NCI-H774 (cell line): ENCODE results near the gene MYADML2.

ENCODE experiments used
- DNase-seq: peaks from one replicate; lab custom pipeline; 2025; lab: John Stamatoyannopoulos, UW

Gene MYADML2

DNA sequence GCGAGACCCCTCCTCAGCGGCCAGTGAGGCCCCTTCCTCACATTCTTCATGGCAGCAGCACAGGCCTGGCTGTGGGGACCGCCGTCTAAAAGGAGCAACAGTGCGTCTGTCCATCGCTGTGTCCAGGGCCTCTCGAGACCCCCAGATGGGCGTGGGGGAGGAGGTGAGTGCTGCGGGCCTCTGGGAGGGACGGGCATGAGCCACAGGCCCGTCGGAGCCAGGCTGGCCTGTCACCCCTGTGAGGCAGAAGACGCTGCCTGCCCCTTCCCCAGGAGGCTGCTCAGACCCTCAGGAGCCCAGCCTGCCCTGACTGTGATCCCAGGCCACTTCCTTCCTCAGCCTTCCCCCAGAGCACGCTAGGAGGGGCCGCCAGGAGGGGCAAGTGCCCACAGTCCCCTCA lies 7.8 kb downstream of the MYADML2 start:
- no peak for DNase-seq

DNA sequence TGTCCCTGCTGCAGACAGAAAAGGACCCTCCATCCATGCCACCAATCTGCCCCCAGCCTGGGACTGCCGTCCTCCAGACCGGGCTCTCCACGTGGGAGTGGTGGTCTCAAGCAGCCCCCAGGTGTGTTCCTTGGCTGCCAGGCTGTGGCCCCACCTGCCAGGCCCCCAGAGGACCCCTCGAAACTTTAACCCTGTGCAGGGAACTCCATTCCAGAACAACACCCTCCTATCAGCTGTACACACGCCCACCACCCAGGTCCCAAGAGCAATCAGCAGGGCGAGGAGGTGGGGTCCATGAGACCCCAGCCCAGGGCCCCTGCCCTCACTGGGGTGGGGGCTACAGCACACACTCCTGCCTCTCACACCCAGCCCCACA lies 11.3 kb downstream of the MYADML2 start:
- no peak for DNase-seq

DNA sequence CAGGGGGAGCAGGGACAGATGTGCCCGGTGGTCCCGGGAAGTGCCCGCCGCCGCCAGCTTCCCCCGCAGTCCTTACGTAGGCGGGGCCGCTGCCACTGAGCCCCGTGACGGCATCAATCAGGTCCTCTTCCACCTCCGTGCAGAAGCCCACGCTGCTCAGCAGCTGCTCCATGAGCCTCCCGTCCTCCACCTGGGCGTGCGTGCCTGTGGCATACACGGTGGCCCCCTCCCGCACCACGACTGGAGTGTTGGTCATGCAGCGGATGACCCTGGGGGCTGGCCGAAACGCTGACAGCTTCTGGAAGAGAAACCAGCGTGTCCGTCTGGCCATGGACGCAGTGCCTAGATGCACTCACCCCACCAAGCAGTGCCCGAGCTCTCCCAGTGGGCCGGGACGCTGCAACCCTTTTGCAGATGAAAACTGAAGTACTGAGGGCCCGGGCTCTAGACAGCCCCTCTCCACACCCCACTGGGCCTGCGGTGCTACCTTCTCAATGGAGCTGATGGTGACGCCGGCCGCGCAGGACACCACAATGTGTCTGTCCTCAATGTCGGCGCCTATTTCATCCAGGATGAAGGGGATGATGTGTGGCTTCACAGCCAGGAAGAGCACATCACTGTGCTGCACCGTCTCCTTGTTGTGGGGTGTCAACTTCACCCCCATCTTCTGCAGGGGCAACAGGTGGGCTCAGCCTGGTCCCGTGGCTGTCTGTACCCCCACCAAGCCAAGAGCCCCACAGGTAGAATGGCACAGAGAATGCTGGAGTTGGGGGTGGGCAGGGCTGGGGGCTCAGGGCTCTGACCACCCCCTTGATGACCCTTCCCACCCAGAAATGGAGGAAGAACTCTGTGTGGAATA lies 12.0 kb downstream of the MYADML2 start:
- DNase-seq, result no peak

DNA sequence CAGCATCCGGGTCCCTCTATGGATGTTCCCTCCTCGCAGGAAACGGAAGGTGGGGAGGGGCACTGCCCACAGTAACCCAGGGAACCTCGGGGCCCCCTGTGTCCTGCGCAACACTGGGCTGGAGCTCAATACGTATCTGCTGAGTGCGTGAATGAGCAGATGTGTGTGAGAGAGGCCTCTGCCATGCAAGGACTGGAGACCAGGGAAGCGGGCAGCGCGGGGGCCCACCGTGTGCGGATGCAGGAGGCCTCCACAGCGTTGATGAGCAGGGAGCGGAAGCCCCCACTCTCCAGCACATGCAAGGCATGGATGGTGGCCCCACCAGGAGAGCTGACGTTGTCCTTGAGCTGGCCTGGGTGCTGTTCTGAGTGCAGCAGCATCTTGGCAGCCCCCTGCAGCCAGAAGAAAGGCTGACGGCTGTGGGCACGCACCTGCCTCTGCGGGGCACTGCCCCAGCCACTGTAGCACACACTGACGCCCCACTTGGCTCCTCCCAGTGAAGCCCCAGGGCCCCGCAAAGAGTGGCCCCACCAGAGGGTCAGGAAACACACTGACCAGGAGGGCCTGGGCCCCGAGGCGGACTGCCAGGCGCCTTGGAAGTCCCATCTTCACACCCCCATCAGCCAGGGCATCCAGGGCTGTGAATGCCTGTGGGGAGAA lies 12.8 kb downstream of the MYADML2 start:
- DNase-seq, result no peak

DNA sequence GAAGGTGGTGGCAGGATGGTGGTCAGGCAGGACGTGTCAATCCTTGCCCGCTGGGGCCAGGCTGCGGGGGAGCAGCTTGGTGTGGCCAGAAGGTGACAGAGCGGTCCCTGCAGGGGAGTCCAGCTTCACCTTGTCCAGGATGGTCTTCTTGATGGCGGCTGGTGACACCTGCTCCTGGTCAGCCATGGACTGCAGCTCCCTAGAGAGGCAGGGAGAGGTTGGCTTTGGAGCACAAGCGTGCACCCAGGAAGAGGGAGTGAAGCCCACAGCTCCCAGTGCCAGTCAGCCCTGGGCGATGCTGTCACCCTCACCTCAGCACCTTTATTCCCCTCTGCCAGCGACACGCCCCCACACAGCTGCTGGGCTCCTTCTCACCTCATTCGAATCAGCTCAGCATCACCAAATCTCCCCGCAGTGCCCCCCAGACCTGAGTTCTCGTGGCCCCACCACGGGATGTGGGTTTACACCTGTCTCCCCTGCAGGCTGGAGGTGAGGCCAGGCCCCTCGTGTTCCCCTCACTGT lies 13.8 kb downstream of the MYADML2 start:
- DNase-seq, result no peak

DNA sequence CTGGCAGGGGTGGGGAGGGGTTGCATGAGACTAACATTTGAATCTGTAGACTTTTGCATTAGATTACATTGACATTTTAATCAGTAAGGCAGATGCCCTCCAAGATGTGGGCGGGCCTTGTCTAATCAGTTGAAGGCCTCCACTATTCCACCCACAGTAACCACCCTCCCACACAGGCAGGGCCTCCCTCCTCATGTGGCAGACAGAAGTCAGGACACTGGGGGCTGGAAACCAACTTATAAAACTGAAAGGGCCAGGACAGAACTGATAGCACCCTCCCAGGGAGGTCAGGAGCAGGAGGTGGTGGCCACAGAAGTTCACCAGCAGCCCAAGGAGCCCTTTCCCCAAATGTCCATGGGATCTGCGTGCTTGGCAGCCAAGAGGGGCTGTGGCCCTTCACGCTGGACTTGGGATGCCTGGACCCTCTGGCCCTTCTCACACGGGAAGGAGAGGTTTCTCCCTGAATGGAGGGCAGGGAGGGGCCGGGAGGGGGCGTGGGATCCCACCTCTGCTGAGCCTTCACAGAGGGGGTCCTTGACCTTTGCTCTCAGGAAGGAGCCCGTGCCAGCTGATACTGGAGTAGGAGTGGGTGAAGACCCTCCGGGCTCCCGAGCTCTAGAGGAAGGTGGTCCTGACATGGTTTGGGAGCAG lies 14.6 kb downstream of the MYADML2 start:
- no peak for DNase-seq

DNA sequence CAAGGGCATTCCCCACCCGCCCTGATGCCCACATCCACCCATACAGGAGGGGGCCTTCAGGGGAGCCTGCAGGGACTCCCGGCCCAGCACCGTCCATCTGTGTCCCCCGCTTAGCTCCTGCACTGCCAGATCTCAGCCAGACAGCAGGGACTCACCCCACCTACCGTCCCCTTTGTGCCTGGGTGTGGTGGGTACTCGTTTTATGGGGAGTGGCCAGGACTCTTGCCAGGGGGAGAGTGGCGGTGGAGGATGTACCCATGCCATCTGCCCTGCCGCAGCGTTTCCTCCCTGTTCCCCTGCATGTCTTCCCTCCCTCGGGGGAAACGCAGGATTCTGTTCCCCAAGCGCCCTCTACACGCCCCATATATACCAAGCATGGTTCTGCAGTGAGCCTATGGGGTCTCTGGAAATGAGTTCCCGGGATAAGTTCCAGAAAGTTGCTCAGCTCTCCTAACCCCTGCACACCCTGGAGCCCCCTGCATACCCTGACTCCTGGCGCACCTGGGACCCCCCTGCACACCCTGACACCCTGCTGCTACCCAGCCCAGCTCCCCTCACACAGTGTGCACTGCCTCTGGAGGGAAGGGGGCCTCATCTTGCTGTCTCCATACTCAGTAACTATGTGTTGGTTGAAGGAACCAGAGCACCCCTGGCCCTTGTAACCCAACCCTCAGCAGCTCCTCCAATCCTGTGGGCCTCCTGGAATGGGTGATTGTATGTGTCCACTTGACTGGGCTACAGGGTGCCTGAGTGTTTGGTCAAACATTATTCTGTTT lies 15.3 kb downstream of the MYADML2 start:
- DNase-seq, result no peak

DNA sequence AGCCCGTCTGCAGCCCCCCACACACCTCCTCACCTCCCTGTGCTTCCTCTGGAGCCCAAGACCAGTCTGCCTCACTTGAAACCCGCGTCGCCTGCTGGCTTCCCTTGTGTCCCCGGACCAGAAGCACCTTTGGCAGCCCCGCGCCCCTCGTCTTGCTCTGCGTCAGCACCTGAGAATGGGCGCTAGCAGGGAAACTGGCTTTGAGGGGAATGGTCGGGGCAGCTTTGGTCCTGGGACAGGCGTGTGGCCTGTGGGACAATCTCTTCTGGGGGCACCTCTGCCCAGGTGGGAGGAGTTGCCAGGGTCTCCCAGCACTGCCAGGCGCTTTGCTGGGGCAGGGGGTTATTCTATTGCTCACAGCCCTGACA lies 15.9 kb downstream of the MYADML2 start:
- DNase-seq, result no peak

DNA sequence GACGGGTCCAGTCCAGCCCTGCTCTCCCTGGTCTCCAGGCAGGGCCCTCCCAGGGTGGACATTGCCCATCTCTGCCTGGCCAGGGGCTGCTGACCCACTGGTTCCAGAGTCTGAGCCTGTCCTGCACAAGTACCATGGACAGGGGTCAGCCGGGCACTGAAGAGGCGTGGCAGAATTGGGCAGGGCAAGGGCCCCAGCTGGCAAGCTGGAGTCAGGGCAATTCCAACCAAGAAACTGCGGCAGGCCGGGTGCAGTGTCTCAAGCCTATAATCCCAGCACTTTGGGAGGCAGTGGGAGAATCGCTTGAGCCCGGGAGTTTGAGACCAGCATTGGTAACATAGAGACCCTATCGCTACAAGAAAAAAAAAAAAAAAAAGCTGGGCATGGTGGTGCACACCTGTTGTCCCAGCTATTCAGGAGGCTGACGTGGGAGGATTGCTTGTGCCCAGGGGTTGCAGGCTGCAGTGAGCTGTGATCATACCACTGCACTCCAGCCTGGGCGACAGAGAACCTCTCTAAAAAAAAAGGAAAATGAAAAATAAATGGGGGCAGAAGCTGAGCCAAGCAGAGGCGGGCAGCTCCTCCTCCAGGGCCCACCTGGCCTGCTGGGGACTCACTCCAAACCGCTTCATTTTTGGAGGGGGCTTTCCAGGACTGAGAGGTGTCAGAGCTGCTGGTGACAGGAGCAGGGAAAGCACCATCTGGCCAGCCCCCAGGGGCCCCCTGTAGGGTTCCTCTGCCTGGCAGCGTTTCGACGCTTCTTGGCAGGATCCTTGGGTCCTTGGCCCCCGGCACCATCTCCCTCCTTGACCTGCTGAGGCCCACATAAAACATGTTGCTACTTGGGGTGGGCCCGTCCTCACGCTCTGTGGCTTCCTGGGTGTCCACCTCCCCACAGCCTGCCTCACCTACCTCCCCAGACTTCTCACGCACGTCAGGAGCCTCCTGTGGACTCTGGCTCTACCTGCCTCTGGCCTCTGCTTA lies 16.6 kb downstream of the MYADML2 start:
- DNase-seq, result no peak

DNA sequence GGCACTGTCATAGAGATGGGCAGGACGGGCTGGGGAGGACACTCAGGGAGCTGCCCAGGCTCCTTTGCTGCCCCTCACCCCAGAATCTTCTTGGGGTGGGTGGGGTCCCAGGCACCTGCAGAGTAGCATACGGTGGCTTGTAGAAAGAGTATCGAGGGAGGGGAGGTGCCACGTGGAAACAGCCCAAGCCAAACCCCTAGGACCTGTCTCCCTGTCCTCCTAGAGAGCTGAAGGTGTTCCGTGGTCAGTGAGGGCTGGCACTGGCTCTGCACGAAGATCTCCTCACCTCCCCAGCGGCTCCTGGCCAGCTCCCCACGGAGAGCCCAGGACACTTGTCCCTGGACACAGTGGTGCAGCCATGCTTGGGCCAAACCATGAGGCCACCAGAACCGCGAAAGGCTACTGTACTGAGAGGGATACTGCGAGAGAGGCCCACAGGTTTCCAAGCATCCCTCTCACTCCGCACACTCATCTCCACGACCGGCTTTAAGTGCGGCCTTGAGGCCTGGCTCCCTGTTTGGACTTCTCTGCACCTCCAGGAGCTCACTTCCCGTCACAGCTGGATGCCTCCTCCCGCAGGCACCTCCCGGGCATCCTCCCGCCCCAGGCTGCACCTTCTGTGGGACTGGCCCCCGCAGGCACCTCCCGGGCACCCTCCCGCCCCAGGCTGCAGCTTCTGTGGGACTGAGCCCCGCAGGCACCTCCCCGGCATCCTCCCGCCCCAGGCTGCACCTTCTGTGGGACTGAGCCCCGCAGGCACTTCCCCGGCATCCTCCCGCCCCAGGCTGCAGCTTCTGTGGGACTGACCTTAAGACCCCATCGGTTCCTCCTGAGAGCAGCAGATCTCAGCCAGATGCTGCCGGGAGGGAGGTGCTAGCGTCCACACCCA lies 17.5 kb downstream of the MYADML2 start:
- no peak for DNase-seq

DNA sequence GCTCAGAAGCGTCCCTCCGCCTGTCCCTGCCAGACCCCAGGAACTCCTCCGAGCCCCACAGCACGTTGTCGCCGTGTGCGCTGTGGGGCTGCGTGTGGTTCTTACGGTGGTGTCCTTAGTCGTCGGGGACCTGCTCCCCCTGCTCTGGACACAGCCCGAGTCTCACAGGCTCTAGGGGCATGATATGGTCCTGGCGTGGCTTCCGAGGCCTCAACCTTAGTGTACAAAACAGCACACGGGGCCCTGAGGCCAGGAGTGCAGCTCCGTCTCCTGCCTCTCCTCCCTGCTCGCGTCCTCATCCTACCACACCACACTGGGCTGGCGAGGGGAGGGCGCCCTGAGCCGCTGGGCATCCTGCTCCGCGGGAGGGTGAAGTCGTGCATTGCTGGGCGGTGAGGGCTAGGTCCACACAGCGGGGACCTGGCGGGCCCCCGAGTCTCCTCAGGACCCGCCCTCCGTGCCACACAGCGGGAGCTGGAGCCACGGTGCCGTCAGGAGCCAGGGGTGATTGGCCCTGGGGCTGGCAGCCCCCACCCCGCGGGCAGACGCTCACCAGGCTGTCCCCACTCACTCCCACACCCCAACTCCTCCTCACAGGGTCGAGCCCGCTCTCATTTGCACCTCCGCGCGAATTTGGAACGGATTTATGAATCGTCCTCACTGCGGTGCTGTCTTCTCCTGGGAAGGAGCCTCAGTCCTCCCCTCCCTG lies 18.3 kb downstream of the MYADML2 start:
- DNase-seq, result no peak

DNA sequence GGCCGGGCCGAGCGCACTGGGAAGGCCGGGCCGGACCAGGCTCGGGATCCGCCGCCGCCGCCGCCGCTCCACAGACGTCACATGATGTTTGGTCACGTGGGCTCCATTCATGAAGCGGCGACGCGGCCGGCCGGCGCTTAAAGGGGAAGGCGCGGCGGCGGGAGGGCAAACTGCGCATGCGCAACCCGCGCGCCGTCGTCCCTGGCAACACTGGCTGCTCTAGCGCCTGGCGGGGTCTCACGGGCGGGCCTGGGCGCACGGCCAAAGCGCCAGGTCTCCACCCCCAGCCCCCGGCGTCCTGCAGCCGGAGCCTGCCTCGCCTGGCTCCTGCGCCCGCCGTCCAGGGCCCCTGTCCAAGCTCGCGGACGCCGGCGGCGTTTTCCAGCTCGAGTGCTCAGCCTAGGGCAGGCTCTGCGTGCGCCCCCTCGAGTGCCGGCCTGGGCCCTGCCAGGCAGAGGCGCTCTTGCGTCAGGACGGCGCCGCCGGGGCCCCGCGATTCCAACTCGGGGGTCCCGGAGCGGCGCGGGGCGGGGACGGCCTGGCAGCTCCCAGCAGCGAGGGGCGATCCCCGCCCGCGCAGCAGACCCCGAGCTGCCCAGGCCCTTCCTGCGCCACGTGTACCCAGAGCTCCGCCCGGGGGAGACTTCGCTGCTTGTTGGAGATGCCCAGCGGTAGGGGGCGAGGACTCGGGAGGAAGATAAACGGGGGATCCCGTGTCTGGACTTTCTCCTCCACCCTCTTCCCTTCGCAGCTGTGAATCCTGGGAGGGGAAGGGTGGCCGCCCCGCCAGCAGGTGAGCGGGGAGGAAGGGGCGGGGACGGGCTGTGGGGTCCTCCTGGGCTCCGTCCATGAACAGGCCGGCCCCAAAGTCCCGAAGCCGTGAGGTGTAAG lies 19.1 kb downstream of the MYADML2 start, which contains the start of gene MAFG:
TSS of gene MAFG (minus strand) at position 83 of the 891 bp plus-strand sequence. CDS start 4,550 bp downstream, outside the sequence.
- DNase-seq, result peak; percentile 97

DNA sequence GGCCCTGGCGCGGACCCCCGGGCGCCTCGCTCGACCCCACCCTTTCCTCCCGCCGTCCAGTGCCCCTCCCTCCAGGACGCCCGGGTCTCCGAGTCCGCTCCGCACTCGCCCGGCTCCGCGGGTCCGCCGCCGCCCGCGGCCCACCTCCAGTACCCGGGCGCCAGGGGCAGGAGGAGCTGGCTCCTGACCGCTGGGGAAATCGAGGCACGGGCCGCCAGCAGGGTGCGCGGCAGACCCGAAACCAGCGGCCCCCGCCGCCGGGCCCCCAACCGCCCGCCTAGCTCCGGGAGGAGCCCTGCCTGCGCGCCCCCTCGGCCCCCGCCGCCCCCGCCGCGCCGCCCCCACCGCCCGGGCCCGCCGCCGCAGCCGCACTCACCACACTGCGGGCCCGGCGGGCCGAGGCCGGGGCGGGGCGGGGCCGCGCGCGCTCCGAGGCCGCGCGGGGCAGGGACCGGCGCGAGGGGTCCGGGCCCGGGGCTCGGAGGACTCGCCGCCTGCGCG lies 19.8 kb downstream of the MYADML2 start:
- DNase-seq, result no peak

DNA sequence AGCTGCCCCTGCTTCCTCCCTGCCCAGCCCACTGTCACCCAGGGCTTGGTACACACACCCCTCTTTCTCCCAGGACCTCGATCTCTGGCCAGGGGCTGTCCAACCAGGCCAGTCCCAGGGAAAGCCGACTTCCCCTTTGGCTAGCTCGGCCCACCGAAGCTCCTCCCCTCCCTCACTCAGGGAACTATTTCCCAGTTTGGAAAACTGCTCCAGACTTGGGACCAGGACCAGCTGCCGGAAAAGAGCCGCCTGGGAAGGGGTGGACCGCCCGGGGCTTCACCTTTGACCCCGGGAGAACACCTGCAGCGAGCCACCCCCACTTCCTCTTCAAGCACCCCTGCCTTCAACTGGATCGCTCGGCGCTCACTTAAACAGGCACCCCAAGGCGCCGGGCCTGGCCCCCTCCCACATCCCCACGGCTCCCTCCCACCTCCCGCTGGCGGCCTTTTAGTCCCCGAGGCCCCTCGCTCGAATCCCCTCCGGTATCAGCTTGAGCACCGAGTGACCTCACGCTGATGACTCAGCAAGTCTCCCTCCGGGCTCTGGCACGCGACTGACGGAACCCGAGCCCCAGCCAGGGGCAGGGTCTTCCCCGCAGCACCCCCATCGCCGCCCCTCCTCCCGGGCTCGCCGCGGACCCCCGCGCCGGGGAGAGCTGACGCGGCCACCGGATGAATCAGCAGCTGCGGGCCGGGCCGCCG lies 20.4 kb downstream of the MYADML2 start:
- DNase-seq, result peak; percentile 55

DNA sequence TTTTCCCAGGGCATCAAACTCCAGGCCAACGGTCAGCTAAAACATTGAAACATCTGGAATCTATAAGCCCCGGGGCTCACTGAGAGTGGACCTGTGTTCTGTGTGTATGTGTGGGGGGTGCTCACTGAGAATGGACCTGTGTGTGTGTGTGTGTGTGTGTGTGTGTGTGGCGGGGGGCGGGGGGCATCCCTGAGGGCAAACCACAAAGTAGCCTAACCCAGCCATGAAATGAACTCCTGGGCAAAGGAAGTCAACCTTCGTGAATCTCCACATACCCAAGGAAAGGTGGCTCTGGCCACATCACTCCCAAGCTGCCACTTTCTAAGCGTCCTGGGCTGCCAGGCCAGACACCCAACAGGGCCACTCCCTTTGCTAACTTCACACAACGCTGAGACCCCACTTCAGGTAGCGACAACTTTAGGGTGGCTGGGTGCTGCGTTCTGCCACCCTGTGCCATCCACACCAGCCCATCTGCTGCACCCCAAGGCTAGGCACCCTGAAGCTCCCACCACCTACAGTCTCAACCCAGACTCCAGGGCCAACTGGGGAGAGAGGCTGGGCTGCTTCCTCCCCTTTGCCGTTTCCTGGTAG lies 21.1 kb downstream of the MYADML2 start:
- no peak for DNase-seq
